Loucy (cell line): ENCODE data around the gene BROX.

Experiments used
- CTCF ChIP-seq: fragments of 200-600 bp; sonication (generic); conservative IDR thresholded peaks from 2 replicates; pipeline ENCODE4 v1.5.1; 2014; ENCODE audit warnings: mild to moderate bottlenecking, antibody characterized with exemption, low read length
- EZH2phosphoT487 ChIP-seq: fragments of 200-600 bp; IDR thresholded peaks from 2 replicates; pipeline ENCODE4 v1.6.1; 2018; ENCODE audit warnings: antibody characterized with exemption, mild to moderate bottlenecking, moderate library complexity, borderline replicate concordance

- no peak for TF ChIP-seq CTCF
- TF ChIP-seq EZH2phosphoT487, result no peak
Measured at GRCh38 chr1:222736972-222737371, 24.6 kb downstream of the BROX start, which contains the start of gene FAM177B.
